Naive thymus-derived CD8-positive, alpha-beta T cell (primary cell): ENCODE results near the gene LIPM. TPM values are rescaled to one million over a fixed set of nuclear protein-coding genes. Genes with fewer than 3 reads are reported as not detected.

ENCODE experiments used
- ATAC-seq, 2 donors: fragments of 150-1000 bp; cut with Tn5 transposase in 1 of 2; sonication (Bioruptor Pico), chemical (Tn5 transposase) in 1 of 2; 1 replicate in 1 of 2; 2 replicates in 1 of 2; pipeline ENCODE4 v1.10.0; 2021; ENCODE audit warnings: mild to moderate bottlenecking in 2 of 2, moderate library complexity in 2 of 2
- POLR2A ChIA-PET: fragments of 350-600 bp; sonication (Branson Sonifier 250); formaldehyde crosslinking; loops from one replicate; lab custom pipeline; 2021; ENCODE audit warnings: antibody characterized with exemption; lab: Charles Lee
- DNase-seq, 10 donors: peaks; one replicate each; pipeline versions ENCODE4 v3.0.0 to v3.0.0-alpha.2; 2020 to 2022
- H3K27ac Mint-ChIP-seq, 10 donors: one replicate each; pipeline ENCODE4 v1.8.0; 2020 to 2022; ENCODE audit warnings: mild to moderate bottlenecking in 10 of 10, mixed read lengths in 10 of 10, moderate library complexity in 4 of 10, inconsistent platforms in 1 of 10
- H3K27me3 Mint-ChIP-seq, 5 donors: one replicate each; pipeline ENCODE4 v1.8.0; 2021 to 2022; ENCODE audit warnings: mixed read lengths in 5 of 5
- H3K36me3 Mint-ChIP-seq, 3 donors: one replicate each; pipeline ENCODE4 v1.8.0; 2020 to 2022; ENCODE audit warnings: mixed read lengths in 3 of 3, mild to moderate bottlenecking in 2 of 3, inconsistent platforms in 1 of 3
- H3K4me1 Mint-ChIP-seq, 4 donors: one replicate each; pipeline ENCODE4 v1.8.0; 2021 to 2022; ENCODE audit warnings: mixed read lengths in 4 of 4
- H3K4me3 Mint-ChIP-seq, 10 donors: one replicate each; pipeline ENCODE4 v1.8.0; 2020 to 2022; ENCODE audit warnings: mild to moderate bottlenecking in 10 of 10, mixed read lengths in 10 of 10, moderate library complexity in 6 of 10, inconsistent platforms in 1 of 10
- H3K9me3 Mint-ChIP-seq, 9 donors: one replicate each; pipeline ENCODE4 v1.8.0; 2020 to 2022; ENCODE audit warnings: mixed read lengths in 9 of 9, mild to moderate bottlenecking in 3 of 9, inconsistent platforms in 1 of 9, moderate library complexity in 1 of 9
- polyA plus RNA-seq, 3 donors: library from polyadenylated mRNA; unstranded; fragments of 300-500 nt; fragmentation: Illumina TruSeq; gene quantifications; one replicate each; pipeline ENCODE4 v1.2.3, GENCODE V29; 2021
- total RNA-seq, 8 experiments: library from RNA in 2 of 8; stranded (reverse) in 2 of 8; gene quantifications; one replicate each; pipeline ENCODE4 v1.2.3 and lab custom pipeline; 2021 to 2026

Gene LIPM
- total and polyA plus RNA-seq, 5 experiments from 2014 or later = not detected

- DNase-seq = no peak
- Mint-ChIP-seq H3K9me3 (no peaks in the 10 kb centered on the region), H3K27ac (no peak overlapping the region), H3K4me1 (peaks cover 4 to 8% (median 4%) of the 10 kb centered on the region in 4 donors), H3K27me3 (peaks cover 0 to 4% (median 0%) of the 10 kb centered on the region in 5 donors), H3K36me3 (no peaks in the 10 kb centered on the region), H3K4me3 (no peak overlapping the region)
- ATAC-seq = no peak
- POLR2A ChIA-PET = no interaction called here
These were observed 3.4 kb downstream of the LIPM start for GRCh38 chr10:88805924-88806323.

- no peak overlapping the region for H3K4me3 Mint-ChIP-seq
- no peak for DNase-seq
- peaks cover 4 to 8% (median 6%) of the 10 kb centered on the region in 4 donors for H3K4me1 Mint-ChIP-seq
- POLR2A ChIA-PET = interaction anchor here (1.1 to 2.2 kb wide), 2 partner anchors 19 to 70 kb away, joined by 3 to 7 read pairs; partner anchors contain the start of gene STAMBPL1
- H3K36me3 Mint-ChIP-seq = no peaks in the 10 kb centered on the region
- no peaks in the 10 kb centered on the region for H3K27me3 Mint-ChIP-seq
- ATAC-seq = no peak
- no peaks in the 10 kb centered on the region for H3K9me3 Mint-ChIP-seq
- H3K27ac Mint-ChIP-seq = no peak overlapping the region
These were observed 7.1 kb downstream of the LIPM start for GRCh38 chr10:88809621-88810020.

GRCh38 chr10:88810196-88810961 lies 7.8 kb downstream of the LIPM start:
- peak; percentile 79 to 80 for ATAC-seq
- peak in 5 of 10 donors; percentile 11 to 53 (median 38) for DNase-seq
- Mint-ChIP-seq H3K36me3 (no peaks in the 10 kb centered on the region), H3K27me3 (no peaks in the 10 kb centered on the region), H3K4me1 (peaks cover 7 to 13% (median 8%) of the 10 kb centered on the region in 4 donors), H3K9me3 (no peaks in the 10 kb centered on the region), H3K27ac (no peak overlapping the region), H3K4me3 (no peak overlapping the region)
- POLR2A ChIA-PET = interaction anchor here (0.7 to 2.2 kb wide), 4 partner anchors 14 to 180 kb away, joined by 3 to 7 read pairs (median 5); partner anchors contain the start of genes FAS and STAMBPL1

GRCh38 chr10:88813200-88813599 lies 10.7 kb downstream of the LIPM start:
- no peak for ATAC-seq
- no peaks in the 10 kb centered on the region for H3K27me3 Mint-ChIP-seq
- POLR2A ChIA-PET = no interaction called here

GRCh38 chr10:88819290-88819689 lies 16.8 kb downstream of the LIPM start:
- no peak for ATAC-seq
- H3K4me3 Mint-ChIP-seq = no peak overlapping the region
- H3K4me1 Mint-ChIP-seq = peaks cover 10 to 31% (median 27%) of the 10 kb centered on the region in 4 donors
- no peak overlapping the region for H3K27ac Mint-ChIP-seq
- peaks cover 0 to 3% (median 0%) of the 10 kb centered on the region in 3 donors for H3K36me3 Mint-ChIP-seq
- H3K9me3 Mint-ChIP-seq = peaks cover 0 to 5% (median 0%) of the 10 kb centered on the region in 9 donors
- no peak for DNase-seq
- H3K27me3 Mint-ChIP-seq = no peaks in the 10 kb centered on the region
- POLR2A ChIA-PET = no interaction called here

More at GRCh38 chr10:88813200-88813599, 10.7 kb downstream of the LIPM start:
- no peak for DNase-seq
- Mint-ChIP-seq H3K4me1 (peaks cover 11 to 25% (median 16%) of the 10 kb centered on the region in 4 donors), H3K27ac (no peak overlapping the region), H3K36me3 (no peaks in the 10 kb centered on the region), H3K4me3 (no peak overlapping the region), H3K9me3 (no peaks in the 10 kb centered on the region)

- ATAC-seq = no peak
- Mint-ChIP-seq H3K4me3 (no peak overlapping the region), H3K27me3 (no peaks in the 10 kb centered on the region), H3K9me3 (peaks cover 0 to 5% (median 0%) of the 10 kb centered on the region in 9 donors), H3K4me1 (peaks cover 13 to 36% (median 33%) of the 10 kb centered on the region in 4 donors), H3K36me3 (peaks cover 0 to 3% (median 0%) of the 10 kb centered on the region in 3 donors), H3K27ac (peak overlapping the region in 1 of 10 donors; percentile 76)
- POLR2A ChIA-PET = no interaction called here
- DNase-seq = no peak
These were observed 18.3 kb downstream of the LIPM start for GRCh38 chr10:88820748-88821401.

GRCh38 chr10:88826388-88826787 lies 23.9 kb downstream of the LIPM start:
- Mint-ChIP-seq H3K36me3 (peaks cover 0 to 3% (median 0%) of the 10 kb centered on the region in 3 donors), H3K9me3 (peaks cover 0 to 10% (median 0%) of the 10 kb centered on the region in 9 donors), H3K27ac (peak overlapping the region; percentile 16 to 98 (median 78)), H3K4me3 (peak overlapping the region in 9 of 10 donors; percentile 7 to 64 (median 45)), H3K27me3 (peaks cover 0 to 4% (median 0%) of the 10 kb centered on the region in 5 donors), H3K4me1 (peaks cover 26 to 53% (median 49%) of the 10 kb centered on the region in 4 donors)
- peak in 1 of 2 donors; percentile 47 for ATAC-seq
- POLR2A ChIA-PET = interaction anchor here (0.6 to 3.9 kb wide), 4 partner anchors 9 to 66 kb away, joined by 3 to 16 read pairs (median 4); partner anchors contain the start of genes LIPN and STAMBPL1
- DNase-seq = no peak

GRCh38 chr10:88827671-88828070 lies 25.1 kb downstream of the LIPM start:
- POLR2A ChIA-PET = interaction anchor here (1.0 to 1.4 kb wide), 3 partner anchors 7 to 52 kb away, joined by 3 to 8 read pairs (median 3); partner anchors contain the start of gene STAMBPL1
- peaks cover 26 to 54% (median 52%) of the 10 kb centered on the region in 4 donors for H3K4me1 Mint-ChIP-seq
- H3K36me3 Mint-ChIP-seq = peaks cover 0 to 3% (median 0%) of the 10 kb centered on the region in 3 donors
- DNase-seq = no peak
- H3K4me3 Mint-ChIP-seq = no peak overlapping the region
- no peak overlapping the region for H3K27ac Mint-ChIP-seq
- peaks cover 0 to 4% (median 0%) of the 10 kb centered on the region in 5 donors for H3K27me3 Mint-ChIP-seq
- peaks cover 0 to 10% (median 0%) of the 10 kb centered on the region in 9 donors for H3K9me3 Mint-ChIP-seq
- ATAC-seq = no peak

GRCh38 chr10:88828310-88828709 lies 25.8 kb downstream of the LIPM start:
- POLR2A ChIA-PET = interaction anchor here (1.0 to 1.2 kb wide), 2 partner anchors 18 to 52 kb away, joined by 3 to 8 read pairs; partner anchors contain the start of gene STAMBPL1
- H3K4me1 Mint-ChIP-seq = peaks cover 28 to 61% (median 58%) of the 10 kb centered on the region in 4 donors
- peaks cover 0 to 4% (median 0%) of the 10 kb centered on the region in 5 donors for H3K27me3 Mint-ChIP-seq
- peaks cover 0 to 3% (median 0%) of the 10 kb centered on the region in 3 donors for H3K36me3 Mint-ChIP-seq
- no peak for DNase-seq
- peaks cover 0 to 10% (median 0%) of the 10 kb centered on the region in 9 donors for H3K9me3 Mint-ChIP-seq
- no peak overlapping the region for H3K27ac Mint-ChIP-seq
- no peak for ATAC-seq
- H3K4me3 Mint-ChIP-seq = no peak overlapping the region

- H3K4me3 Mint-ChIP-seq = peak overlapping the region in 1 of 10 donors; percentile 7
- POLR2A ChIA-PET = interaction anchor here (0.8 to 1.4 kb wide), 2 partner anchors 160 to 969 kb away, joined by 3 read pairs; partner anchors contain the start of gene FAS
- H3K27ac Mint-ChIP-seq = peak overlapping the region in 2 of 10 donors; percentile 64 to 73
- peaks cover 21 to 49% (median 48%) of the 10 kb centered on the region in 4 donors for H3K4me1 Mint-ChIP-seq
- H3K36me3 Mint-ChIP-seq = no peaks in the 10 kb centered on the region
- peaks cover 0 to 4% (median 0%) of the 10 kb centered on the region in 5 donors for H3K27me3 Mint-ChIP-seq
- DNase-seq = no peak
- no peak for ATAC-seq
- peaks cover 0 to 10% (median 0%) of the 10 kb centered on the region in 9 donors for H3K9me3 Mint-ChIP-seq
These were observed 28.2 kb downstream of the LIPM start for GRCh38 chr10:88830643-88831268.

GRCh38 chr10:88831709-88832108 lies 29.2 kb downstream of the LIPM start:
- peaks cover 0 to 4% (median 0%) of the 10 kb centered on the region in 5 donors for H3K27me3 Mint-ChIP-seq
- peaks cover 13 to 40% (median 38%) of the 10 kb centered on the region in 4 donors for H3K4me1 Mint-ChIP-seq
- peaks cover 0 to 2% (median 0%) of the 10 kb centered on the region in 9 donors for H3K9me3 Mint-ChIP-seq
- peak overlapping the region in 5 of 10 donors; percentile 2 to 35 (median 19) for H3K4me3 Mint-ChIP-seq
- DNase-seq (peak in 8 of 10 donors; percentile 1 to 64 (median 38)), ATAC-seq (peak; percentile 57 to 74)
- H3K27ac Mint-ChIP-seq = peak overlapping the region in 4 of 10 donors; percentile 54 to 73 (median 58)
- POLR2A ChIA-PET = interaction anchor here (0.6 to 1.4 kb wide), 3 partner anchors 159 to 1877 kb away, joined by 3 read pairs; partner anchors contain the start of gene FAS
- H3K36me3 Mint-ChIP-seq = no peaks in the 10 kb centered on the region
